ENCODE measurements around the gene CCDC12.
A peak's percentile ranks its signal among the peaks of the same experiment; 100 is the strongest.

The CCDC12 gene

GRCh38 chr3:46976326-46977190 is at the start of gene CCDC12:
Gene CCDC12 (minus strand): TSS chr3:46976745. CDS start chr3:46976732, 13 bp downstream.
- H3K4me3 ChIP-seq (ENCODE audit: low read depth, low read length): peak within 1 kb of the TSS; percentile 98
- peak; percentile 24; the same call in 1 of the 2 replicates for TF ChIP-seq MAX (IDR thresholded peaks at IDR 0.05; ENCODE audit: low read depth, low read length)
- TF ChIP-seq CTCF (IDR thresholded peaks at IDR 0.05; ENCODE audit: low read depth, low read length): no peak
- peak; percentile 72 for TF ChIP-seq POLR2A (IDR thresholded peaks at IDR 0.05; ENCODE audit: extremely low read depth, insufficient read length)
- TF ChIP-seq MYC (IDR thresholded peaks at IDR 0.05; ENCODE audit: low read depth, low read length): peak; percentile 67
- peak; percentile 98 for DNase-seq (ENCODE audit: low read depth)

GRCh38 chr3:47024932-47025331 is 48.4 kb upstream of the CCDC12 start:
- H3K4me3 ChIP-seq (ENCODE audit: low read depth, low read length): no peak overlapping the region
- no peak for DNase-seq (ENCODE audit: low read depth)
- TF ChIP-seq MYC (IDR thresholded peaks at IDR 0.05; ENCODE audit: low read depth, low read length) (no peak), POLR2A (IDR thresholded peaks at IDR 0.05; ENCODE audit: extremely low read depth, insufficient read length) (no peak), CTCF (IDR thresholded peaks at IDR 0.05; ENCODE audit: low read depth, low read length) (no peak), MAX (IDR thresholded peaks at IDR 0.05; ENCODE audit: low read depth, low read length) (no peak)

GRCh38 chr3:47022641-47023071 is 46.1 kb upstream of the CCDC12 start:
- no peak for DNase-seq (ENCODE audit: low read depth)
- TF ChIP-seq CTCF (IDR thresholded peaks at IDR 0.05; ENCODE audit: low read depth, low read length): no peak
- no peak for TF ChIP-seq MYC (IDR thresholded peaks at IDR 0.05; ENCODE audit: low read depth, low read length)
- no peak for TF ChIP-seq POLR2A (IDR thresholded peaks at IDR 0.05; ENCODE audit: extremely low read depth, insufficient read length)
- TF ChIP-seq MAX (IDR thresholded peaks at IDR 0.05; ENCODE audit: low read depth, low read length): no peak
- no peak overlapping the region for H3K4me3 ChIP-seq (ENCODE audit: low read depth, low read length)

GRCh38 chr3:47020311-47020710 is 43.8 kb upstream of the CCDC12 start:
- no peak overlapping the region for H3K4me3 ChIP-seq (ENCODE audit: low read depth, low read length)
- DNase-seq (ENCODE audit: low read depth): no peak
- TF ChIP-seq MAX (IDR thresholded peaks at IDR 0.05; ENCODE audit: low read depth, low read length): no peak
- no peak for TF ChIP-seq POLR2A (IDR thresholded peaks at IDR 0.05; ENCODE audit: extremely low read depth, insufficient read length)
- no peak for TF ChIP-seq CTCF (IDR thresholded peaks at IDR 0.05; ENCODE audit: low read depth, low read length)
- no peak for TF ChIP-seq MYC (IDR thresholded peaks at IDR 0.05; ENCODE audit: low read depth, low read length)

- DNase-seq (ENCODE audit: low read depth): no peak
- H3K4me3 ChIP-seq (ENCODE audit: low read depth, low read length): no peak overlapping the region
- TF ChIP-seq POLR2A (IDR thresholded peaks at IDR 0.05; ENCODE audit: extremely low read depth, insufficient read length) (no peak), MAX (IDR thresholded peaks at IDR 0.05; ENCODE audit: low read depth, low read length) (no peak), CTCF (IDR thresholded peaks at IDR 0.05; ENCODE audit: low read depth, low read length) (no peak), MYC (IDR thresholded peaks at IDR 0.05; ENCODE audit: low read depth, low read length) (no peak)
These were observed 42.7 kb upstream of the CCDC12 start for GRCh38 chr3:47019201-47019600.
